ENCODE measurements around the gene EVI5. TPM values are rescaled to one million over a fixed set of nuclear protein-coding genes. Genes with fewer than 3 reads are reported as not detected.

The EVI5 gene
- polyA plus RNA-seq, 3 donors, result 7.6 to 19.4 (median 14.3) TPM

DNA sequence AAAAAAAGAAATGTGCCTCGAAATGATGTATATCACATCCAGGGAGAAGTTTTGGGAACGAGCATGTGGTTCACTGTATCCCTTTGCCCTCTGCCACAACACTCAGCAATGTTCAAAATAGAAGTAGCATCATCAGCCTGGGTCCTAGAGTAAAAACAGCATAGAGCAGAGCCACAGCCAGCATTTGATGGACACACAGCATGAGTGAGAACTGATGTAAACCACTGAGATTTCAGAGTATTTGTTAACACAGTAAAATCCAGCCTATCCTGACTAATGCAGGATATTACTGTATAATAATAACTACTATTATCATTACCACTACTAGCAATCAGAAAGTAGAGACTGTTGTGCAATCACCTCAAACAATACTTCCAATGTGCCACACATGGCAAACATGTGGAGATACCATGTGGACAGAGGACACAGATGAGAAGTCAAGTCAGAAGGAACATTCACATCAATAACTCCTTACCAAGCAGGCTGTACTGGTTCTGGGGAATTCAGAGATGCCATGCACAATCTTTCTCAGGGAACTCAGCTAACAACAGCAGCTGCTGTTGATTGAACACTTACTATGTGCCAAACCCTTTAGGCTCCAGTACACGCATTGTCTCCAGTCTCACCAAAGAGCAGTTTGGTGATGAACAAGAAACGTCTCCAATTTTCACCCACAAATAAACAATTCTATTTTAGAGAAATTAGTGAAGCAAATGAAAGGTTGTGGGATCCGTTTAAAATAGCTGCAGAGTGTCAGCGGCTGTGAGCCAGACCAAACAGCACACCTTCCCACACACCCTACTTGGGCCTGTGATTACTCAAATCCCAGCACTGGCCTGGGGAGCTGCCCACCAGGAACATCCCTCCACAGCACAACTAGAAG, 281.6 kb downstream of the EVI5 start:
- Mint-ChIP-seq H3K27me3 (ENCODE audit: low read depth in 3 of 3) (peaks cover 0 to 3% (median 0%) of the 10 kb centered on the region in 3 donors), H3K9me3 (no peaks in the 10 kb centered on the region), H3K27ac (peak overlapping the region in 1 of 7 donors; percentile 30), H3K4me1 (peaks cover 16% of the 10 kb centered on the region), H3K4me3 (no peak overlapping the region), H3K36me3 (peaks cover 4 to 9% of the 10 kb centered on the region in 2 donors)
- intact Hi-C loops (cut with micrococcal nuclease), result no loop called here
- Histone ChIP-seq H3K4me3 (replicated peaks in 1 of 3; ENCODE audit: low read depth in 2 of 3, low read length in 3 of 3) (no peak overlapping the region), H3K9ac (ENCODE audit: insufficient read depth, low read length, poor library complexity, severe bottlenecking) (no peak overlapping the region), H3K4me1 (ENCODE audit: control insufficient read depth in 1 of 2, insufficient read depth in 2 of 2, low read length in 2 of 2) (no peaks in the 10 kb centered on the region), H2AFZ (ENCODE audit: insufficient read depth, low read depth, low read length, poor library complexity, severe bottlenecking) (no peak overlapping the region), H3K27me3 (ENCODE audit: control insufficient read depth in 2 of 2, insufficient read depth in 2 of 2, low read length in 2 of 2) (no peaks in the 10 kb centered on the region), H4K20me1 (ENCODE audit: insufficient read depth, low read length) (no peaks in the 10 kb centered on the region), H3K36me3 (replicated peaks in 1 of 2; ENCODE audit: control insufficient read depth in 1 of 2, insufficient read depth in 2 of 2, low read length in 2 of 2) (peaks cover 0 to 1% of the 10 kb centered on the region in 2 donors), H3K79me2 (ENCODE audit: insufficient read depth, low read length) (no peaks in the 10 kb centered on the region), H3K4me2 (replicated peaks; ENCODE audit: extremely low read depth, low read length, poor library complexity, severe bottlenecking) (no peak overlapping the region), H3K27ac (ENCODE audit: low read depth in 1 of 2, low read length in 2 of 2) (no peak overlapping the region), H3K9me3 (replicated peaks in 1 of 2; ENCODE audit: control insufficient read depth in 1 of 2, insufficient read depth in 1 of 2, low read length in 2 of 2) (no peaks in the 10 kb centered on the region)
- TF ChIP-seq, protein P1, sequence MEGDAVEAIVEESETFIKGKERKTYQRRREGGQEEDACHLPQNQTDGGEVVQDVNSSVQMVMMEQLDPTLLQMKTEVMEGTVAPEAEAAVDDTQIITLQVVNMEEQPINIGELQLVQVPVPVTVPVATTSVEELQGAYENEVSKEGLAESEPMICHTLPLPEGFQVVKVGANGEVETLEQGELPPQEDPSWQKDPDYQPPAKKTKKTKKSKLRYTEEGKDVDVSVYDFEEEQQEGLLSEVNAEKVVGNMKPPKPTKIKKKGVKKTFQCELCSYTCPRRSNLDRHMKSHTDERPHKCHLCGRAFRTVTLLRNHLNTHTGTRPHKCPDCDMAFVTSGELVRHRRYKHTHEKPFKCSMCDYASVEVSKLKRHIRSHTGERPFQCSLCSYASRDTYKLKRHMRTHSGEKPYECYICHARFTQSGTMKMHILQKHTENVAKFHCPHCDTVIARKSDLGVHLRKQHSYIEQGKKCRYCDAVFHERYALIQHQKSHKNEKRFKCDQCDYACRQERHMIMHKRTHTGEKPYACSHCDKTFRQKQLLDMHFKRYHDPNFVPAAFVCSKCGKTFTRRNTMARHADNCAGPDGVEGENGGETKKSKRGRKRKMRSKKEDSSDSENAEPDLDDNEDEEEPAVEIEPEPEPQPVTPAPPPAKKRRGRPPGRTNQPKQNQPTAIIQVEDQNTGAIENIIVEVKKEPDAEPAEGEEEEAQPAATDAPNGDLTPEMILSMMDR (IDR thresholded peaks at IDR 0.05), result no peak
- no CpG with 5 or more reads among the region's 6 CpGs for WGBS (ENCODE audit: insufficient coverage)
- DNase-seq, result no peak

DNA sequence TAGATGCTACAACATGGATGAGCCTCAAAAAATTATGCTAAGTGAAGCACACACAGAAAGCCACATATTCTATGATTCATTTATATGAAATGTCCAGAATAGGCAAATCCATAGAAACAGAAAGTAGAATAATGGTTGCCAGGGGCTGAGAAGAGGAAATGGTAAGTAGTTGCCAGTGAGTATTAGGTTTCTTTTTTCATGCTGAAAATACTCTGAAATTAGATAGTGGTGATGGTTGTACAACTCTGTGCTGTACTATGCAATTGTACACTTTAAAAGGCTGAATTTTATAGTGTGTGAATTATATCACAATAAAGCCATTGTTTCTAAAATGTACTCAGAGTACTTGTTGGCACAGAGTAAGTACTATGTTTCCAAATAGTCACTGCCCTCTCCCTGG, 282.7 kb downstream of the EVI5 start:
- no peak overlapping the region for H3K4me3 ChIP-seq (replicated peaks in 1 of 3; ENCODE audit: low read depth in 2 of 3, low read length in 3 of 3)
- no peaks in the 10 kb centered on the region for H3K9me3 ChIP-seq (replicated peaks in 1 of 2; ENCODE audit: control insufficient read depth in 1 of 2, insufficient read depth in 1 of 2, low read length in 2 of 2)
- no peaks in the 10 kb centered on the region for H4K20me1 ChIP-seq (ENCODE audit: insufficient read depth, low read length)
- no peak overlapping the region for H3K9ac ChIP-seq (ENCODE audit: insufficient read depth, low read length, poor library complexity, severe bottlenecking)
- H3K36me3 Mint-ChIP-seq, result peaks cover 1 to 3% of the 10 kb centered on the region in 2 donors
- TF ChIP-seq, protein P1 (IDR thresholded peaks at IDR 0.05), result no peak
- no peaks in the 10 kb centered on the region for H3K9me3 Mint-ChIP-seq
- intact Hi-C loops (cut with micrococcal nuclease), result no loop called here
- no peak overlapping the region for H3K4me3 Mint-ChIP-seq
- peaks cover 16% of the 10 kb centered on the region for H3K4me1 Mint-ChIP-seq
- no peak overlapping the region for H2AFZ ChIP-seq (ENCODE audit: insufficient read depth, low read depth, low read length, poor library complexity, severe bottlenecking)
- no peaks in the 10 kb centered on the region for H3K27me3 ChIP-seq (ENCODE audit: control insufficient read depth in 2 of 2, insufficient read depth in 2 of 2, low read length in 2 of 2)
- no peak overlapping the region for H3K4me2 ChIP-seq (replicated peaks; ENCODE audit: extremely low read depth, low read length, poor library complexity, severe bottlenecking)
- H3K27ac ChIP-seq (ENCODE audit: low read depth in 1 of 2, low read length in 2 of 2), result no peak overlapping the region
- H3K27me3 Mint-ChIP-seq (ENCODE audit: low read depth in 3 of 3), result peaks cover 0 to 3% (median 0%) of the 10 kb centered on the region in 3 donors
- no peak overlapping the region for H3K27ac Mint-ChIP-seq
- H3K4me1 ChIP-seq (ENCODE audit: control insufficient read depth in 1 of 2, insufficient read depth in 2 of 2, low read length in 2 of 2), result no peaks in the 10 kb centered on the region
- no peak for DNase-seq
- H3K36me3 ChIP-seq (replicated peaks in 1 of 2; ENCODE audit: control insufficient read depth in 1 of 2, insufficient read depth in 2 of 2, low read length in 2 of 2), result no peaks in the 10 kb centered on the region
- no peaks in the 10 kb centered on the region for H3K79me2 ChIP-seq (ENCODE audit: insufficient read depth, low read length)
